Kidney (tissue), 14 donors: ENCODE results near the gene DCP1A. TPM values are rescaled to one million over a fixed set of nuclear protein-coding genes. Genes with fewer than 3 reads are reported as not detected.
"Not testable (repeated sequence)": the region's sequence is repeated elsewhere in the genome, so short reads cannot be mapped to it uniquely, and the experiment has no call there.

Experiments used
- DNase-seq, 5 donors: peaks; one replicate each; pipeline ENCODE4 v3.0.0-alpha.2; 2013 to 2020
- FAIRE-seq: peaks from 2 replicates; lab custom pipeline; 2012; peaks lifted over from hg19 to GRCh38; lab: Jason Lieb, UNC
- H3K27ac ChIP-seq, 2 donors: one replicate each; pipeline ENCODE4 v1.7.0; 2013; ENCODE audit warnings: low read depth in 2 of 2, low read length in 2 of 2, inconsistent platforms in 1 of 2
- H3K27me3 ChIP-seq: one replicate; pipeline ENCODE4 v1.7.1; 2013; ENCODE audit warnings: low read length, inconsistent platforms; ENCODE audit not compliant: control insufficient read depth, insufficient read depth
- H3K36me3 ChIP-seq, 3 donors: one replicate each; pipeline versions ENCODE4 v1.7.0 to v1.7.1; 2013; ENCODE audit warnings: low read length in 3 of 3, control low read depth in 1 of 3, inconsistent platforms in 1 of 3; ENCODE audit not compliant: insufficient read depth in 3 of 3, control insufficient read depth in 2 of 3
- H3K4me1 ChIP-seq, 3 donors: one replicate each; pipeline versions ENCODE4 v1.7.0 to v1.7.1; 2013; ENCODE audit warnings: low read length in 3 of 3, inconsistent platforms in 1 of 3, low read depth in 1 of 3; ENCODE audit not compliant: control insufficient read depth in 2 of 3, insufficient read depth in 2 of 3
- H3K4me3 ChIP-seq, 3 donors: one replicate each; pipeline versions ENCODE4 v1.7.0 to v1.8.1; 2013; ENCODE audit warnings: low read length in 3 of 3, control low read depth in 1 of 3, inconsistent platforms in 1 of 3
- H3K9ac ChIP-seq, 3 donors: one replicate each; pipeline versions ENCODE4 v1.7.0 to v1.7.1; 2013; ENCODE audit warnings: low read length in 3 of 3, control low read depth in 1 of 3, inconsistent platforms in 1 of 3
- H3K9me3 ChIP-seq, 3 donors: one replicate each; pipeline versions ENCODE4 v1.7.0 to v1.7.1; 2013; ENCODE audit warnings: low read length in 3 of 3, control low read depth in 1 of 3, inconsistent platforms in 1 of 3; ENCODE audit not compliant: control insufficient read depth in 2 of 3, insufficient read depth in 1 of 3
- CTCF ChIP-seq: IDR thresholded peaks from 3 replicates; pipeline ENCODE4 v1.5.1; 2012; ENCODE audit warnings: mild to moderate bottlenecking, moderate library complexity, borderline replicate concordance; ENCODE audit not compliant: insufficient read depth; ENCODE audit errors: extremely low read depth
- intact Hi-C: fragments of 100-400 bp; cut with DNase I; formaldehyde crosslinking; loops from one replicate; pipeline ENCODE4 v1.11.1; 2022
- polyA plus RNA-seq: library from polyadenylated mRNA; stranded (reverse); fragments of 350-450 nt; fragmentation: Illumina TruSeq; extraction: RNeasy Lipid Tissue Mini Kit (QIAGEN cat#74804); gene quantifications from one replicate; pipeline ENCODE4 v1.2.3, GENCODE V29; 2014; ENCODE audit warnings: low read depth, low replicate concordance; ENCODE audit not compliant: insufficient read depth
- total RNA-seq: library from RNA; stranded (reverse); fragmentation: NEBNext Ultra II Directional; extraction: Animal tissue kit (Norgen Biotek cat#: 25700); gene quantifications from one replicate; pipeline ENCODE4 v1.2.1, GENCODE V29; 2021
- donor health status: control.
- donor health status: control.
- donor health status: control.
- donor health status: control.
- donor health status: control.
- donor health status: DM: yes; HTN: yes; CAD: no.
- donor health status: Normal renal cell carcinoma (clear cell type).

The DCP1A gene
- total and polyA plus RNA-seq, 2 donors from 2014 or later: 4.9 to 21.0 TPM

GRCh38 chr3:53255423-53255774, 91.9 kb downstream of the DCP1A start:
- H3K27me3 ChIP-seq: no peaks in the 10 kb centered on the region
- H3K36me3 ChIP-seq: no peaks in the 10 kb centered on the region
- H3K27ac ChIP-seq: peak overlapping the region; percentile 80 to 88
- DNase-seq (peak in 4 of 5 donors; percentile 43 to 83 (median 60)), FAIRE-seq (no peak)
- peaks cover 0 to 21% (median 9%) of the 10 kb centered on the region in 3 donors for H3K4me1 ChIP-seq
- intact Hi-C loops: no loop called here
- TF ChIP-seq CTCF: no peak
- peak overlapping the region; percentile 57 to 84 (median 81) for H3K4me3 ChIP-seq
- no peaks in the 10 kb centered on the region for H3K9me3 ChIP-seq
- H3K9ac ChIP-seq: peak overlapping the region; percentile 47 to 82 (median 82)

- FAIRE-seq (no peak), DNase-seq (peak; percentile 74 to 91 (median 86))
- Histone ChIP-seq H3K4me1 (peaks cover 0 to 20% (median 9%) of the 10 kb centered on the region in 3 donors), H3K27me3 (no peaks in the 10 kb centered on the region), H3K9me3 (no peaks in the 10 kb centered on the region), H3K36me3 (no peaks in the 10 kb centered on the region), H3K9ac (peak overlapping the region; percentile 47 to 82 (median 82)), H3K4me3 (peak overlapping the region; percentile 57 to 84 (median 81)), H3K27ac (peak overlapping the region; percentile 80 to 88)
- intact Hi-C loops: no loop called here
- no peak for TF ChIP-seq CTCF
Observed at GRCh38 chr3:53254509-53255422, 92.6 kb downstream of the DCP1A start.

GRCh38 chr3:53253707-53254508, 93.4 kb downstream of the DCP1A start:
- DNase-seq: peak in 2 of 5 donors; percentile 18 to 53
- Histone ChIP-seq H3K9ac (peak overlapping the region in 2 of 3 donors; percentile 4 to 82), H3K4me3 (peak overlapping the region; percentile 57 to 84 (median 81)), H3K9me3 (no peaks in the 10 kb centered on the region), H3K27me3 (no peaks in the 10 kb centered on the region), H3K36me3 (no peaks in the 10 kb centered on the region), H3K27ac (no peak overlapping the region), H3K4me1 (peaks cover 0 to 22% (median 9%) of the 10 kb centered on the region in 3 donors)
- TF ChIP-seq CTCF: no peak
- intact Hi-C loops: no loop called here
- no peak for FAIRE-seq

- Histone ChIP-seq H3K9ac (peak overlapping the region in 1 of 3 donors; percentile 26), H3K4me1 (peaks cover 0 to 24% (median 9%) of the 10 kb centered on the region in 3 donors)
- H3K27ac ChIP-seq, DNase-seq, H3K36me3 ChIP-seq, H3K9me3 ChIP-seq, H3K4me3 ChIP-seq, intact Hi-C loops, FAIRE-seq, H3K27me3 ChIP-seq: not testable (repeated sequence)
Observed at GRCh38 chr3:53252947-53253322, 94.4 kb downstream of the DCP1A start.
